A549 (cell line): Measurements from ENCODE around the gene SCG5. TPM values are rescaled to one million over a fixed set of nuclear protein-coding genes. Genes with fewer than 3 reads are reported as not detected.
A peak's percentile ranks its signal among the peaks of the same experiment; 100 is the strongest.

Source experiments
- ATAC-seq, 2 experiments: fragments of 200-7000 bp in 1 of 2; fragments of >200 bp in 1 of 2; cut with Nextera tagmentation in 1 of 2; cut with Tn5 transposase in 1 of 2; 3 replicates each; pipeline versions ENCODE4 v1.8.0 to v1.9.1; 2018 to 2020; ENCODE audit warnings: mild to moderate bottlenecking in 1 of 2, moderate library complexity in 1 of 2
- CTCF ChIA-PET: fragments of 300-600 bp; sonication (Branson Sonifier 250); formaldehyde crosslinking; extraction: SDS; loops from one replicate; lab custom pipeline; 2021; ENCODE audit warnings: antibody characterized with exemption, inconsistent platforms; lab: Yijun Ruan, JAX
- POLR2A ChIA-PET: fragments of 350-600 bp; formaldehyde crosslinking; extraction: SDS; loops from one replicate; lab custom pipeline; 2021; ENCODE audit warnings: antibody characterized with exemption, inconsistent platforms; lab: Yijun Ruan, JAX
- DNase-seq, 2 experiments: peaks; one replicate each; pipeline versions ENCODE4 v3.0.0 to v3.0.0-alpha.2; 2011 to 2016; ENCODE audit warnings: low read depth in 1 of 2, low spot score in 1 of 2
- FAIRE-seq: peaks from 2 replicates; lab custom pipeline; 2011; peaks lifted over from hg19 to GRCh38; lab: Jason Lieb, UNC
- H3K27ac ChIP-seq, 2 experiments: fragments of >200 bp; sonication (Bioruptor Twin); formaldehyde crosslinking; 3 replicates each; pipeline ENCODE4 v1.5.1; 2016 to 2017
- H3K4me1 ChIP-seq: fragments of >200 bp; sonication (Bioruptor Twin); formaldehyde crosslinking; 3 replicates; pipeline ENCODE4 v1.6.1; 2016
- H3K4me2 ChIP-seq: fragments of >200 bp; sonication (Bioruptor Twin); formaldehyde crosslinking; 3 replicates; pipeline ENCODE4 v1.6.1; 2016
- H3K4me3 ChIP-seq: fragments of >200 bp; sonication (Bioruptor Twin); formaldehyde crosslinking; 3 replicates; pipeline ENCODE4 v1.5.1; 2016
- H3K9me3 ChIP-seq: fragments of >200 bp; sonication (Bioruptor Twin); formaldehyde crosslinking; 3 replicates; pipeline ENCODE4 v1.6.1; 2016
- BCL3 ChIP-seq: fragments of >200 bp; sonication (Bioruptor Twin); formaldehyde crosslinking; IDR thresholded peaks from 3 replicates; pipeline ENCODE4 v1.6.1; 2016
- CEBPB ChIP-seq, 2 experiments: fragments of >200 bp in 1 of 2; sonication (Bioruptor Twin) in 1 of 2; formaldehyde crosslinking in 1 of 2; IDR thresholded peaks; 2 replicates each; pipeline ENCODE4 v1.6.1; 2012 to 2016
- EP300 ChIP-seq, 2 experiments: fragments of >200 bp; sonication (Bioruptor Twin); formaldehyde crosslinking; IDR thresholded peaks; 2 replicates in 1 of 2; 3 replicates in 1 of 2; pipeline ENCODE4 v1.6.1; 2016 to 2017
- FOSB ChIP-seq: fragments of 250-450 bp; sonication (Bioruptor Pico); IDR thresholded peaks from 2 replicates; pipeline ENCODE4 v1.5.0; 2020; ENCODE audit warnings: mild to moderate bottlenecking, moderate library complexity
- FOSL2 ChIP-seq, 2 experiments: fragments of 450-650 bp in 1 of 2; fragments of >200 bp in 1 of 2; sonication (Bioruptor Twin) in 1 of 2; formaldehyde crosslinking; IDR thresholded peaks; 2 replicates each; pipeline versions ENCODE4 v1.5.0 to v1.6.1; 2016 to 2020; ENCODE audit warnings: mild to moderate bottlenecking in 1 of 2, moderate library complexity in 1 of 2
- FOXS1 ChIP-seq: fragments of 250-450 bp; sonication (Bioruptor Pico); IDR thresholded peaks from 2 replicates; pipeline ENCODE4 v1.5.0; 2020; ENCODE audit warnings: mild to moderate bottlenecking, moderate library complexity
- GATA3 ChIP-seq: IDR thresholded peaks from 2 replicates; pipeline ENCODE4 v1.6.1; 2012; ENCODE audit warnings: borderline replicate concordance
- HES2 ChIP-seq: fragments of >200 bp; sonication (Bioruptor Twin); formaldehyde crosslinking; IDR thresholded peaks from 2 replicates; pipeline ENCODE4 v1.6.1; 2016
- HOXB13 ChIP-seq: fragments of 250-450 bp; sonication (Bioruptor Pico); IDR thresholded peaks from 2 replicates; pipeline ENCODE4 v1.5.0; 2020; ENCODE audit warnings: low read depth, mild to moderate bottlenecking, moderate library complexity
- JUN ChIP-seq, 2 experiments: fragments of >200 bp; sonication (Bioruptor Twin); formaldehyde crosslinking; IDR thresholded peaks; 2 replicates in 1 of 2; 3 replicates in 1 of 2; pipeline ENCODE4 v1.6.1; 2016 to 2017
- JUNB ChIP-seq: fragments of >200 bp; sonication (Bioruptor Twin); formaldehyde crosslinking; IDR thresholded peaks from 2 replicates; pipeline ENCODE4 v1.6.1; 2016
- KDM5A ChIP-seq: fragments of 200-600 bp; sonication (generic); IDR thresholded peaks from 2 replicates; pipeline ENCODE4 v1.6.1; 2016; ENCODE audit warnings: antibody characterized with exemption, mild to moderate bottlenecking
- MAX ChIP-seq: IDR thresholded peaks from 2 replicates; pipeline ENCODE4 v1.6.1; 2012
- NFE2L2 ChIP-seq: fragments of 150-350 bp; conservative IDR thresholded peaks from 2 replicates; pipeline ENCODE4 v1.6.1; 2014; ENCODE audit warnings: low read length
- POLR2A ChIP-seq: IDR thresholded peaks from 2 replicates; pipeline ENCODE4 v1.6.1; 2012; ENCODE audit warnings: mild to moderate bottlenecking, low read length
- RAD21 ChIP-seq, 2 experiments: fragments of >200 bp in 1 of 2; sonication (Bioruptor Twin) in 1 of 2; formaldehyde crosslinking in 1 of 2; IDR thresholded peaks in 1 of 2; conservative IDR thresholded peaks in 1 of 2; 2 replicates in 1 of 2; 3 replicates in 1 of 2; pipeline ENCODE4 v1.6.1; 2012 to 2018; ENCODE audit warnings: inconsistent platforms in 1 of 2
- SMC3 ChIP-seq: fragments of >200 bp; sonication (Bioruptor Twin); formaldehyde crosslinking; IDR thresholded peaks from 3 replicates; pipeline ENCODE4 v1.6.1; 2018; ENCODE audit warnings: inconsistent platforms
- TP53 ChIP-seq: fragments of 250-450 bp; sonication (Bioruptor Pico); IDR thresholded peaks from 2 replicates; pipeline ENCODE4 v1.5.0; 2021; ENCODE audit warnings: mild to moderate bottlenecking, moderate library complexity
- USF2 ChIP-seq: fragments of 450-650 bp; IDR thresholded peaks from 2 replicates; pipeline ENCODE4 v1.6.1; 2014; ENCODE audit warnings: antibody characterized with exemption
- WGBS: methylation state at CpG from one replicate; pipeline ENCODE4 v1.1.6; 2017; ENCODE audit errors: missing lambda C conversion rate; 5-methylcytosine and 5-hydroxymethylcytosine counted together
- polyA plus RNA-seq, 4 experiments: library from polyadenylated mRNA; depleted of rRNA in 3 of 4; stranded (reverse); fragments of >200 nt; fragmentation: RNase III in 1 of 4; extraction: RNeasy Plus Mini Kit Qiagen cat#74134 plus additional on column Dnase treatment in 1 of 4; gene quantifications; 2 replicates in 3 of 4; 3 replicates in 1 of 4; pipeline ENCODE4 v1.2.3, GENCODE V29; 2011 to 2017

Gene SCG5
- polyA plus RNA-seq, 2 of the 4 experiments (the other 2 are of a cell fraction), result 1.4 to 9.4 TPM

- no peak for TF ChIP-seq USF2
- TF ChIP-seq EP300 (IDR thresholded peaks at IDR 0.05), result peak; percentile 62 to 69; a peak in 2 of 5 replicates
- TF ChIP-seq MAX, result 0 out of 2 replicates have a peak, but pooled peaks have one; percentile 30
- TF ChIP-seq SMC3, result 0 out of 3 replicates have a peak, but pooled peaks have one; percentile 27
- TF ChIP-seq TP53 (CRISPR knock-in tag), result no peak
- peak; percentile 73 for TF ChIP-seq GATA3
- TF ChIP-seq POLR2A, result no peak
- no peak for TF ChIP-seq FOSB (CRISPR knock-in tag)
- TF ChIP-seq, all 56 proteins: peak for 12
Measured at GRCh38 chr15:32677238-32677750, 35.8 kb downstream of the SCG5 start (continued).

GRCh38 chr15:32679298-32679690 lies 37.8 kb downstream of the SCG5 start:
- CTCF ChIA-PET, result interaction anchor here (0.6 to 6.5 kb wide), 7 partner anchors 8 to 277 kb away, joined by 3 to 60 read pairs (median 4); no protein-coding TSS in a partner anchor
- ATAC-seq, result peak in 1 of 2 experiments; percentile 26; a peak in 2 of 6 replicates

GRCh38 chr15:32682569-32682968 lies 41.1 kb downstream of the SCG5 start:
- 0 out of 3 replicates have a peak, but pooled peaks cover 6% of the 10 kb centered on the region for H3K9me3 ChIP-seq
- WGBS, result 69% methylated on average over 3 of the region's 3 CpGs
- ATAC-seq (peak; percentile 57 to 58; a peak in 5 of 6 replicates), DNase-seq (peak in 1 of 2 experiments; percentile 54), FAIRE-seq (no peak)
- TF ChIP-seq JUNB (peak; percentile 84), RAD21 (conservative IDR thresholded peaks at IDR 0.05 in 1 of 2, IDR thresholded peaks at IDR 0.05 in 1 of 2) (peak in 1 of 2 experiments; percentile 27; a peak in 1 of 5 replicates), BCL3 (0 out of 3 replicates have a peak, but pooled peaks have one; percentile 28), EP300 (IDR thresholded peaks at IDR 0.05) (peak; percentile 19 to 21; a peak in 1 of 5 replicates), HOXB13 (CRISPR knock-in tag) (no peak), JUN (IDR thresholded peaks at IDR 0.05) (peak; percentile 49 to 70; a peak in 1 of 5 replicates), KDM5A (no peak), CEBPB (IDR thresholded peaks at IDR 0.05) (peak; percentile 92 to 96), HES2 (peak; percentile 88), FOSL2 (IDR thresholded peaks at IDR 0.05) (peak; percentile 51; the same call in 1 of the 2 replicates), FOSL2 (CRISPR knock-in tag; IDR thresholded peaks at IDR 0.05) (peak; percentile 57; the same call in 1 of the 2 replicates)
- H3K4me3 ChIP-seq, result no peak overlapping the region
- CTCF ChIA-PET, result interaction anchor here (0.7 to 6.5 kb wide), 5 partner anchors 8 to 273 kb away, joined by 3 to 60 read pairs (median 10); no protein-coding TSS in a partner anchor
- H3K27ac ChIP-seq, result peak overlapping the region; percentile 48 to 57
- H3K4me1 ChIP-seq, result peaks cover 54% of the 10 kb centered on the region
- H3K4me2 ChIP-seq, result peak overlapping the region; percentile 55
- POLR2A ChIA-PET, result no interaction called here

More at GRCh38 chr15:32679298-32679690, 37.8 kb downstream of the SCG5 start:
- Histone ChIP-seq H3K9me3 (no peaks in the 10 kb centered on the region), H3K4me3 (no peak overlapping the region), H3K4me2 (no peak overlapping the region), H3K4me1 (peaks cover 66% of the 10 kb centered on the region), H3K27ac (peak overlapping the region; percentile 45 to 77; a peak in 3 of 6 replicates)
- POLR2A ChIA-PET, result no interaction called here
- TF ChIP-seq NFE2L2 (no peak), FOSL2 (IDR thresholded peaks at IDR 0.05) (no peak), FOSL2 (CRISPR knock-in tag; IDR thresholded peaks at IDR 0.05) (no peak), CEBPB (IDR thresholded peaks at IDR 0.05) (no peak), FOXS1 (CRISPR knock-in tag) (no peak)
- DNase-seq (peak in 1 of 2 experiments; percentile 29), FAIRE-seq (no peak)
- WGBS, result 92% methylated on average over 4 of the region's 4 CpGs
